Measurements from ENCODE around the gene IL1RAPL2.
"Not testable (repeated sequence)": the region's sequence is repeated elsewhere in the genome, so short reads cannot be mapped to it uniquely, and the experiment has no call there.

IL1RAPL2 gene

GRCh38 chrX:104677517-104677916, 111.5 kb downstream of the IL1RAPL2 start:
- DNase-seq, result not testable (repeated sequence)

GRCh38 chrX:104679175-104679574, 113.2 kb downstream of the IL1RAPL2 start:
- DNase-seq, result no peak

GRCh38 chrX:104681214-104681613, 115.2 kb downstream of the IL1RAPL2 start:
- DNase-seq, result no peak

GRCh38 chrX:104684077-104684476, 118.1 kb downstream of the IL1RAPL2 start:
- DNase-seq, result no peak

GRCh38 chrX:104695593-104695992, 129.6 kb downstream of the IL1RAPL2 start:
- DNase-seq, result no peak

GRCh38 chrX:104696667-104697066, 130.7 kb downstream of the IL1RAPL2 start:
- no peak for DNase-seq

GRCh38 chrX:104697294-104697693, 131.3 kb downstream of the IL1RAPL2 start:
- DNase-seq, result no peak

- DNase-seq, result no peak
These were observed 141.0 kb downstream of the IL1RAPL2 start for GRCh38 chrX:104707042-104707441.

GRCh38 chrX:104707572-104707971, 141.6 kb downstream of the IL1RAPL2 start:
- DNase-seq, result no peak

GRCh38 chrX:104712515-104712914, 146.5 kb downstream of the IL1RAPL2 start:
- DNase-seq, result no peak

- no peak for DNase-seq
These were observed 155.9 kb downstream of the IL1RAPL2 start for GRCh38 chrX:104721854-104722253.

- no peak for DNase-seq
These were observed 162.5 kb downstream of the IL1RAPL2 start for GRCh38 chrX:104728456-104728855.

- no peak for DNase-seq
These were observed 176.4 kb downstream of the IL1RAPL2 start for GRCh38 chrX:104742355-104742754.

GRCh38 chrX:104745152-104745551, 179.2 kb downstream of the IL1RAPL2 start:
- no peak for DNase-seq

- no peak for DNase-seq
These were observed 184.1 kb downstream of the IL1RAPL2 start for GRCh38 chrX:104749951-104750610.

- no peak for DNase-seq
These were observed 196.6 kb downstream of the IL1RAPL2 start for GRCh38 chrX:104762641-104763040.

GRCh38 chrX:104789784-104790183, 223.8 kb downstream of the IL1RAPL2 start:
- DNase-seq, result no peak

GRCh38 chrX:104795804-104796203, 229.8 kb downstream of the IL1RAPL2 start:
- no peak for DNase-seq

- DNase-seq, result no peak
These were observed 237.2 kb downstream of the IL1RAPL2 start for GRCh38 chrX:104803219-104803618.

- no peak for DNase-seq
These were observed 240.3 kb downstream of the IL1RAPL2 start for GRCh38 chrX:104806346-104806745.

- DNase-seq, result no peak
These were observed 267.4 kb downstream of the IL1RAPL2 start for GRCh38 chrX:104833401-104833800.

GRCh38 chrX:104842646-104843045, 276.6 kb downstream of the IL1RAPL2 start:
- no peak for DNase-seq

GRCh38 chrX:104852241-104852640, 286.2 kb downstream of the IL1RAPL2 start:
- DNase-seq, result no peak

- no peak for DNase-seq
These were observed 288.2 kb downstream of the IL1RAPL2 start for GRCh38 chrX:104854188-104854587.

GRCh38 chrX:104854790-104855340, 288.9 kb downstream of the IL1RAPL2 start:
- no peak for DNase-seq

All from NCI-H226 (cell line).